GM12892 (cell line): ENCODE results near the gene IRX2.

ENCODE experiments used
- POLR2A ChIP-seq: IDR thresholded peaks from 2 replicates; pipeline ENCODE4 v1.6.1; 2011; ENCODE audit warnings: low read depth, low read length, control low read depth
- POLR2AphosphoS5 ChIP-seq: IDR thresholded peaks from 2 replicates; pipeline ENCODE4 v1.6.1; 2011; ENCODE audit warnings: low read depth, low read length, control low read depth
- TAF1 ChIP-seq: IDR thresholded peaks from 2 replicates; pipeline ENCODE4 v1.6.1; 2011; ENCODE audit warnings: low read depth, mild to moderate bottlenecking, control low read depth, low read length, borderline replicate concordance

GRCh38 chr5:2714026-2714425 is 37.5 kb downstream of the IRX2 start:
- TF ChIP-seq POLR2A: no peak
- no peak for TF ChIP-seq POLR2AphosphoS5
- TF ChIP-seq TAF1: no peak
